Activated naive CD4-positive, alpha-beta T cell treated with anti-CD3 and anti-CD28 coated beads for 36 hours (primary cell): ENCODE data around the gene IMP4. TPM values are rescaled to one million over a fixed set of nuclear protein-coding genes. Genes with fewer than 3 reads are reported as not detected.

Experiments used
- total RNA-seq, 2 experiments: library from RNA; stranded (reverse); gene quantifications; one replicate each; pipeline ENCODE4 v1.2.3, GENCODE V29; 2021

The IMP4 gene
- total RNA-seq, 2 experiments from 2014 or later: 120 to 128 TPM

Other genes with a start within 250 kb of the IMP4 start
- gene POTEF, start 213.7 kb upstream of the IMP4 start, total RNA-seq: not detected
- 1 to 10 TPM; 3.7 to 4.1 TPM for gene CCDC74B, start 197.8 kb upstream of the IMP4 start, total RNA-seq
- gene SMPD4, start 161.3 kb upstream of the IMP4 start, total RNA-seq: 10 to 100 TPM; 70.8 to 71.5 TPM
- gene MZT2B, start 160.6 kb upstream of the IMP4 start, total RNA-seq: 100 to 1,000 TPM; 408 to 431 TPM
- not detected for gene TUBA3E, start 144.5 kb upstream of the IMP4 start, total RNA-seq
- gene PTPN18, start 13.2 kb downstream of the IMP4 start, total RNA-seq: 10 to 100 TPM; 24.7 to 25.3 TPM
- gene POTEI, start 166.4 kb downstream of the IMP4 start, total RNA-seq: not detected
- not detected for gene CFC1B, start 178.3 kb downstream of the IMP4 start, total RNA-seq